ENCODE measurements around the gene KCNH8. TPM values are rescaled to one million over a fixed set of nuclear protein-coding genes. Genes with fewer than 3 reads are reported as not detected.

Gene KCNH8
- total RNA-seq, 1 experiment from 2014 or later = 1.3 TPM

GRCh38 chr3:19206540-19206939 lies 58.2 kb downstream of the KCNH8 start:
- DNase-seq = no peak
- TF ChIP-seq CTCF (IDR thresholded peaks at IDR 0.05; ENCODE audit: unreplicated experiment) = no peak

GRCh38 chr3:19213603-19214220 lies 65.4 kb downstream of the KCNH8 start:
- no peaks in the 10 kb centered on the region for H3K9me3 Mint-ChIP-seq (ENCODE audit: low read depth, unreplicated experiment)
- no peak overlapping the region for H3K4me3 Mint-ChIP-seq (ENCODE audit: low read depth, unreplicated experiment)
- no peak for DNase-seq
- intact Hi-C loops (cut with micrococcal nuclease; ENCODE audit: unreplicated experiment) = no loop called here
- H3K27me3 Mint-ChIP-seq (ENCODE audit: unreplicated experiment) = no peaks in the 10 kb centered on the region
- H3K36me3 Mint-ChIP-seq (ENCODE audit: insufficient read depth, unreplicated experiment) = no peaks in the 10 kb centered on the region
- no peak for TF ChIP-seq CTCF (IDR thresholded peaks at IDR 0.05; ENCODE audit: unreplicated experiment)
- H3K4me1 Mint-ChIP-seq (ENCODE audit: low read depth, unreplicated experiment) = no peaks in the 10 kb centered on the region
- H3K27ac Mint-ChIP-seq (ENCODE audit: unreplicated experiment) = no peak overlapping the region
- CTCF ChIA-PET = no interaction called here
- BruUV-seq (replicated peaks) = no TSS peak

More at GRCh38 chr3:19206540-19206939, 58.2 kb downstream of the KCNH8 start:
- H3K36me3 Mint-ChIP-seq (ENCODE audit: insufficient read depth, unreplicated experiment) = no peaks in the 10 kb centered on the region
- H3K4me1 Mint-ChIP-seq (ENCODE audit: low read depth, unreplicated experiment) = no peaks in the 10 kb centered on the region
- H3K4me3 Mint-ChIP-seq (ENCODE audit: low read depth, unreplicated experiment) = no peak overlapping the region
- no peaks in the 10 kb centered on the region for H3K27me3 Mint-ChIP-seq (ENCODE audit: unreplicated experiment)
- intact Hi-C loops (cut with micrococcal nuclease; ENCODE audit: unreplicated experiment) = no loop called here
- H3K27ac Mint-ChIP-seq (ENCODE audit: unreplicated experiment) = no peak overlapping the region
- H3K9me3 Mint-ChIP-seq (ENCODE audit: low read depth, unreplicated experiment) = no peaks in the 10 kb centered on the region
- CTCF ChIA-PET = no interaction called here
- BruUV-seq (replicated peaks) = no TSS peak

GRCh38 chr3:19215427-19215826 lies 67.1 kb downstream of the KCNH8 start:
- H3K27ac Mint-ChIP-seq (ENCODE audit: unreplicated experiment) = no peak overlapping the region
- CTCF ChIA-PET = no interaction called here
- no TSS peak for BruUV-seq (replicated peaks)
- TF ChIP-seq CTCF (IDR thresholded peaks at IDR 0.05; ENCODE audit: unreplicated experiment) = no peak
- no peak overlapping the region for H3K4me3 Mint-ChIP-seq (ENCODE audit: low read depth, unreplicated experiment)
- no peaks in the 10 kb centered on the region for H3K9me3 Mint-ChIP-seq (ENCODE audit: low read depth, unreplicated experiment)
- no peaks in the 10 kb centered on the region for H3K36me3 Mint-ChIP-seq (ENCODE audit: insufficient read depth, unreplicated experiment)
- H3K4me1 Mint-ChIP-seq (ENCODE audit: low read depth, unreplicated experiment) = no peaks in the 10 kb centered on the region
- intact Hi-C loops (cut with micrococcal nuclease; ENCODE audit: unreplicated experiment) = no loop called here
- no peak for DNase-seq
- no peaks in the 10 kb centered on the region for H3K27me3 Mint-ChIP-seq (ENCODE audit: unreplicated experiment)

GRCh38 chr3:19216669-19217337 lies 68.5 kb downstream of the KCNH8 start:
- BruUV-seq (replicated peaks) = no TSS peak
- Mint-ChIP-seq H3K27ac (ENCODE audit: unreplicated experiment) (no peak overlapping the region), H3K27me3 (ENCODE audit: unreplicated experiment) (no peaks in the 10 kb centered on the region), H3K4me3 (ENCODE audit: low read depth, unreplicated experiment) (no peak overlapping the region), H3K4me1 (ENCODE audit: low read depth, unreplicated experiment) (no peaks in the 10 kb centered on the region), H3K36me3 (ENCODE audit: insufficient read depth, unreplicated experiment) (no peaks in the 10 kb centered on the region), H3K9me3 (ENCODE audit: low read depth, unreplicated experiment) (no peaks in the 10 kb centered on the region)
- peak; percentile 9 for DNase-seq
- CTCF ChIA-PET = no interaction called here
- intact Hi-C loops (cut with micrococcal nuclease; ENCODE audit: unreplicated experiment) = no loop called here
- no peak for TF ChIP-seq CTCF (IDR thresholded peaks at IDR 0.05; ENCODE audit: unreplicated experiment)

Measured in Calu3 (cell line).